T-helper 1 cell (primary cell): ENCODE results near the gene FALEC.

ENCODE experiments used
- DNase-seq, 5 donors: peaks; one replicate each; pipeline ENCODE4 v3.0.0-alpha.2; 2012 to 2020
- total RNA-seq, 4 donors: gene quantifications; one replicate each; lab custom pipeline; 2026; lab: John Stamatoyannopoulos, UW

Gene FALEC
- 0 to 0.39 (median 0.25) reads per million in 4 donors for total RNA-seq

DNA sequence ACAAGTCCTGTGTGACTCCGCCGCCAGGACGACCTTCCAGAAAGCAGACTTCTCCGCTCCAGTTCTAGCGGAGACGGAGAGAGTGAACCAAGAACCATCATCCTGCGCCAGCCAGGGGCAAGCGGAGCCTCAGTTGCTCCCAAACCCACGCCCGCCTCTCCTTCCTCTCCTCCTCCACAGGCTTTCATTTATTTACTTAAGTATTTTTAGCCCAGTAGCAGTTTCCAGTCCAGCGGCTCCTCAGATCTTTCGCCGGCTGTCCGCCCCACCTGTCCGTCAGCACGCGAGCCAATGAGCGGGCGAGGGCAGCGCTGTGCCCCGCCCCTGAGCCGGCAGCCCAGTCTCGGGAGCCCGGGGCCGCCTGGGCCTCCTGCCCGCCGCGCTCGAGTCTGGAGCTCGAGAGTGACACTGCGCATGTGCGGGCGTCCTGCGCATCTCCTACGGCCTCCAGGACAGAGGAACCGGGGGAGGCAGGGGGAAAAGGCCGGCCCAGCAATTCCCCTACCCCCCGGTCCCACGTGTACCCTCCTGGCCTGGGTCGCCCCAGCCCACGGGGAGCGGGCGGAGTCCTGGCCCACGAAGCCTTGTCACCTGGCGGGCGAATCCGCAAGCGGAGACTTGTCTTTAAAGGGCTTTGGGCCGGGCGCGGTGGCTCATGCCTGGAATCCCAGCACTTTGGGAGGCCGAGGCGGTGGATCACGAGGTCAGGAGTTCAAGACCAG lies at the start of gene FALEC:
Gene FALEC (plus strand): TSS at position 425 of the 722 bp plus-strand sequence.
- peak; percentile 85 to 94 (median 87) for DNase-seq

DNA sequence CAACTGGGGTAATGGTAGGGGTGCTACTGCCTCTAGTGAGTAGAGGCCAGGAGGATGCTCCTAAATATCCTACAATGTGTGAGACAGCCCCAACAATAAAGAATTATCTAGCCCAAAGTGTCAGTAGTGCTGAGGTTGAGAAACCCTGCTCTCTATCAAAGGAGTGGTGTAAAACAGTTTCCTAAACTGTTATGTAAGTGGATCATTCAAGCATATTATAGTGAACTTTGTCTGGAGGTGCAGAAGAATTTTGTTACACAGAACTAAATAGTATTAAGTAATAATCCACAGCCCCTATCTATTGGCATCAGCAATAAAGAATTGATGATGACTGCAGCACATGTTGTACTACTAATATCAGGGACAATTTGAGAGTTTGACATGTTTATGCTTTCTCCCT lies 48.6 kb upstream of the FALEC start:
- DNase-seq: no peak

- DNase-seq: no peak
Observed at GRCh38 chr1:150469291-150469690, 46.3 kb upstream of the FALEC start.

DNA sequence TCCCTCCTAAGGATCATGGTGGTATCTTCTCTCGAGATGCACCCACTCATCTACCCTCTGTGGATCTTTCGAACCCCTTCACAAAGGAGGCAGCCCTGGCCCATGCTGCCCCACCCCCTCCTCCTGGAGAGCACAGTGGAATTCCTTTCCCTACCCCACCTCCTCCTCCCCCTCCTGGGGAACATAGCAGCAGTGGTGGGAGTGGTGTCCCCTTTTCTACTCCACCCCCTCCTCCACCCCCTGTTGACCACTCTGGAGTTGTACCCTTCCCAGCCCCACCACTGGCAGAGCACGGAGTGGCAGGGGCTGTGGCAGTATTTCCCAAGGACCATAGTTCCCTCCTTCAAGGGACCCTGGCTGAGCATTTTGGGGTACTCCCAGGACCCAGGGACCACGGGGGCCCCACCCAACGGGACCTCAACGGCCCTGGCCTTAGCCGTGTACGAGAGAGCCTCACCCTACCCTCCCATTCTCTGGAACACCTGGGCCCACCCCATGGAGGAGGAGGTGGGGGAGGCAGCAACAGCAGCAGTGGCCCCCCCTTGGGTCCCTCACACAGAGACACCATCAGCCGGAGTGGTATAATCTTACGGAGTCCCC lies 42.9 kb upstream of the FALEC start:
- DNase-seq: no peak

- DNase-seq: no peak
Observed at GRCh38 chr1:150473659-150474058, 41.9 kb upstream of the FALEC start.

GRCh38 chr1:150474869-150475268 lies 40.7 kb upstream of the FALEC start:
- no peak for DNase-seq

DNA sequence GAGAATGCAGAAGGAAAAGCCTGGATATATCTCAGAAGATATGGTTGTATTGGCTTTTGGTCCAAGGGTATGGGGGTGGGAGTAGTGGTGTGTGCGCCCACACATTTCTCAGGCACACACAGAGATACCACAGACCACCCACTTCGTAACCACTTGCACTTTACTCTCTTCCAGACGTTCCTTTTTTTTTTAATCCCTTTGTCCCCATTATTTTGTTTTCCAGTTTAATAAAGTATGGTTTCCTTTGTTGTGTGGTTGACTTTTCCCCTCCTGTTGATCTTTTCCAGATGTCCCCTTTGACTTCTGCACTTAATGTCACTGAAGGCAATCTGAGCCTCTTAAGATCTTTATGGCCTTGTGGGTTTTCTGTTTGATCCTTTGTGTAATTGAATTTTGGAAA lies 38.8 kb upstream of the FALEC start:
- DNase-seq: no peak

DNA sequence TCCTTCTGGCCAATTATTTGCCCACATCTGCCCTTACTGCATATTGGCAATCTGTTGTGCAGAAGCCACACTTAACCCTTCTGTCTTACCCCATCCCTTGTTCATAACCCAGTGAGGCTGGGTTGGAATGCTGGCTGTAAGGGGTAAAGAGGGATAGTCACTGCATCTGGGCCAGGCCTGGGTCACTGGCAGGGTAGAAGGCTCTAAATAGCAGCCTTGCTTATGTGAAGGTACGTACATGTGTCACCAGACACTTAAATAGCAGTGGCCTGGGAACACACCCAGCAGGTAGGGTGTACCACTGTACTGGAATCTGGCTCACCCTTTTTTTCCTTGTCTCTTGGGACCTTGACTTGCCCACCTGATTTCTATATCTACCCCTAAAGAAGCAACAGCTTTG lies 38.2 kb upstream of the FALEC start:
- DNase-seq: no peak

GRCh38 chr1:150477733-150478132 lies 37.8 kb upstream of the FALEC start:
- no peak for DNase-seq

DNA sequence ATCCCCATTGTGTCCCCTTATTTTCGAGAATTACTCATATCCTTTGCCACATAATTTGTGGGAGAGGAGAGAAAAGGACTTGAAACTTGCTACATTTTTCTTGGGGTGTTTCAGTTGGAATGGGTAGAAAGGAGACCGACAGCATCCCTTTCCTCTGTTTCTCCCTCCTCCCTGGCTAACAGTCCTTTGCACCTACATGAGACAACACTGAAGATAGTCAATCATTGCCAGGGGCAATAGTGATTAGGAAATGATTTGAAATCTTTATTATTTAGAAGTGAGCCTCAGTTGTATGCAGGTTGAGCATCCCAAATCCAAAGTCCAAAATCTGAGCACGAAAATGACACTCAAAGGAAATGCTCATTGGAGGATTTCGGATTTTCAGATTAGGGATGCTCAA lies 36.2 kb upstream of the FALEC start:
- DNase-seq: no peak

DNA sequence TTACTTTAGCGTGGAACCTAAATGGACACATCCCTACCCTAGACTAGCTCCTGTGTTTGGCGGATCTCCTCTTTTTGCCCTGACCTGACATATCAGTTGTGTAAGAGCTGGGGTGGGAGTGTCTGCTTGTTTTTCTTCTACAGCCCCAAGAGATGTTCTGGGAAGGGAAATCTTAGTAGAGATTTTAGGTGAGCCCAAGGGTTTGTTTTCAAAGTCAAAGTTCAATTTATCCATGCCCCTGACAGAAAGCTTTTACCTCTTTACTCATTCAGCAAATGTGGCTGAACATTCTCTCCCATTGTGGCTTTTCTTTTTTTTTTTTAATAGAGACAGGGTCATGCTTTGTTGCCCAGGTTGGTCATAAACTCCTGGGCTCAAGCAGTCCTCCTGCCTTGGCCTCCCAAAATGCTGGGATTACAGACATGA lies 35.6 kb upstream of the FALEC start:
- no peak for DNase-seq

DNA sequence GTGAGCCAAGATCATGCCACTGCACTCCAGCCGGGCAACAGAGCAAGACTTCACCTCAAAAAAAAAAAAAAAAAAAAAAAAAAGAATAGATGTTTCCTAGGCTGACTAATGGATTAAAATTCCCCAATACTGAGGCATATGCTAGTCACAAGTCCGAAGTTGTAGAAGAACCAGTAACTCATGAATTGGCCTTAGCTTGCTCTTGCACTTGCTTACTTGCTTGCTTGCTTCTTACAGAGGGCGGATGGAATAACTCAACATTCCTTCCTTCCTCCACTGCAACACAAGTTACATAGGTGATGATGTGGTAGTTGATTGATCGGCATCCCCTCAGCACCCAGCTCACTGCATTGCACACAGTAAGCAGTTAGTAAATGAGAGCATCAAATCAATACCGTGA lies 31.1 kb upstream of the FALEC start:
- no peak for DNase-seq

- no peak for DNase-seq
Observed at GRCh38 chr1:150484861-150485260, 30.7 kb upstream of the FALEC start.

DNA sequence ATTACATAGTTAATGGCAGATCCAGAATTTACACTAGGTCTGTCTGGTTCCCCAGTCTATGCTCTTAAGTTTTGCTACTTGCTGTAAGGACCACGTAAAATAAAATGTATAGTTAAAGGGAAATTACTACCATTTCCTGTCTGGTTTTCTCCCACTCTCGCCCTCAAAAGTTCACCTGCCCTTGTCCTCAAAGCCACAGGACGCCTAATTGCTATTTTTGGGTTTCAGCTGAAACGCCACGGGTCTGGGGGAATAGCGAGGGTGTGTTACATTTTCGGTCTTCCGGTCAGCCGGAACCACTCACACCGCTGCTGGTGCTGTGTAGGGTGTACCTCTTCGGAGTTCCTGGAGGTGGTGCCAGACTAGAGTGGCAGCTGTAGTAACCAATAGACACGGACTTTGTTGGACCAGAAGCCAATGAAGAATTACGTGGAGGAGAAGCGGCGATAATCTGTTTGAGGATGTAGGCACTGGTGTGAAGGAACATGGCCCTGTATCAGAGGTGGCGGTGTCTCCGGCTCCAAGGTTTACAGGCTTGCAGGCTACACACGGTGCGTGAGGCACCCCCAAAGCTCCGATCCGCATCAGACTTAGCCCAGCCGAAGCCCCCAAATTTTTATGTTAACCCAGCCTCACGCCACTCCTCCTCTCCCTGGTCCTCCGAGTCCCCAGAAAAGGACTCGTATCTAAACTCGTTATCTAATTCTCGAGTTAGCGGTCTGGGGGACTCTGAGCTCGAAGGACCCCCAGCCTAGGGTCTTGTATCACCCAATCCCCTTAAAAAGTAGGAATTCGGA lies 28.4 kb upstream of the FALEC start, which contains the start of gene TARS2:
Gene TARS2 (plus strand): TSS at position 454 of the 797 bp plus-strand sequence. CDS start 32 bp downstream, at position 486.
- peak; percentile 80 to 98 (median 89) for DNase-seq

GRCh38 chr1:150487763-150488115 lies 27.8 kb upstream of the FALEC start:
- DNase-seq: no peak

- no peak for DNase-seq
Observed at GRCh38 chr1:150493175-150493574, 22.4 kb upstream of the FALEC start.

DNA sequence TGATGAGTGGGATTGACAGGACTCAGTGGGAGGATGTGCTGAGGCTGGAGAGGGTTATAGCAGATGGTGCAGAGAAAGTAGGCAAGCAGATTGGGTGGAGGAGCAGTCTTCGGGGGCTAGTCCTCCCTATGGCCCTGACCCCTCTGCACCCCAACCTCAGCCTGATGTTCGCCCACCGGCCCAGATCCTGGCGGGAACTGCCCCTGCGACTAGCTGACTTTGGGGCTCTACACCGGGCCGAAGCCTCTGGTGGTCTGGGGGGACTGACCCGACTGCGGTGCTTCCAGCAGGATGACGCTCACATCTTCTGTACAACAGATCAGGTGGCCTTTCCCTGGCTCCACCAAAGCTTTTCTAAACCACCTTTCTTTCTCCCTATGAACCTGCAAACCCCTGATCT lies 17.2 kb upstream of the FALEC start:
- no peak for DNase-seq

DNA sequence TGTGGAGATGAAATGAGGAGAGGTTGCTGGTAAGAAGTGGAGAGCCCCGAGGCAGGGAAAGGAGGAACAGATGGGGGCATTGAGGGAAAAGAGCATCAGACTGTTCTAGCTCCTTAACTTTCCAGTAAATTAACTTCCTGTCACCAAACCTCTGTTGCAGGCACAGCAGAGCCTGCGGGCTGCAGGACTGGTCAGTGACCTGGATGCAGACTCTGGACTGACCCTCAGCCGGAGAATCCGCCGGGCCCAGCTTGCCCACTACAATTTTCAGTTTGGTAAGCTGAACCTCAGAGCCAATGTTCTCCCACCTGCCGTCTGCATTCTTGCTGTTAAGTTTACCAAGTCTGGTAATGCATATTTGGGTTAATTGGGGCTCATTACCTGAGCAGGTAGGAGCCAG lies 10.1 kb upstream of the FALEC start:
- no peak for DNase-seq

GRCh38 chr1:150507912-150508864 lies 7.4 kb upstream of the FALEC start, which contains the start of gene ECM1:
ECM1 (plus strand) TSS chr1:150508109; CDS start chr1:150508210, 101 bp downstream.
- DNase-seq: no peak

GRCh38 chr1:150508982-150509381 lies 6.6 kb upstream of the FALEC start:
- DNase-seq: no peak

GRCh38 chr1:150511551-150511950 lies 4.0 kb upstream of the FALEC start:
- DNase-seq: no peak

DNA sequence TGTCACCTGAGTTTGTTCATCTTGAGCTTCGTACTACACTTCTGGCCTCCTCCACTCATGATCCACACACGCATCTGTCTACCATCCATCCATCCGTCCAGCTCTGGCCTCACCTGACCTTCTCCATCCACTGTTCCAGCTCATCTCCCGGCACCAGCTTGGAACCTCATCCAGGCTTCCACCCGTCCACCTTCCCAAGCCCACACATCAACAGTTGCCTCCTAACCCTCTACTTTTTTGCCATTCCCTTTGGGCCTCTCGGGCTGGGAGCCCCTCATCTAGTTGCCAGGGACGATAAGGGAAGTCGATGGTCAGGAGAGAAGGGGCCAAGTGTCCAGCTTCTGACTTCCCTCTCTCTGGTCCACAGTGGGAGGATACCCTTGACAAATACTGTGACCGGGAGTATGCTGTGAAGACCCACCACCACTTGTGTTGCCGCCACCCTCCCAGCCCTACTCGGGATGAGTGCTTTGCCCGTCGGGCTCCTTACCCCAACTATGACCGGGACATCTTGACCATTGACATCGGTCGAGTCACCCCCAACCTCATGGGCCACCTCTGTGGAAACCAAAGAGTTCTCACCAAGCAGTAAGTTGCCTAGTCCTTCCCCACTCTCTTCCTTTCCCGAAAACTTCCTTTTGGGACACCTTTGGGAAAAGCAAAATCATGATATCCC lies 3.4 kb upstream of the FALEC start:
- DNase-seq: no peak
